ENCODE measurements around the gene CBLL1.

DNA sequence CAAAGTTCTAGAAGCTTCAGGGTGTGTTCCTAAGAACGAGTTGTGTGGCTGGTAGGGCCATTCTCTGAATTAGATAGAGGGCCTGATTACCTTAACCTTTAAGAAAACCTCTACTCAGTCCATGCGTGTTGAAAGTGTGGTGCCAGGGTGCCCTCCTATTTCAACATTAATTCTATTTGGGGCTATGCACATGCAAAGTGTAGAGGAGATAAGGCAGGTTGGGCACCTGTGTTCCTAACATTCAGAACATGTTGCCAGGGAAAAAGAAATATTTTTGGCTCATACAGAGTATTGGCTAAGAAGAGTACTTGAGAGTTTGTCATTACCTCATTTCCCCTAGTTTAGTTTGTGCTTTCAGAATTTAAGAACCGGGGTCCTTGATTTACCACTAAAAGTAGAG is 38.4 kb downstream of the CBLL1 start:
- TF ChIP-seq POLR2A (IDR thresholded peaks at IDR 0.05): no peak
- TF ChIP-seq, protein P1, sequence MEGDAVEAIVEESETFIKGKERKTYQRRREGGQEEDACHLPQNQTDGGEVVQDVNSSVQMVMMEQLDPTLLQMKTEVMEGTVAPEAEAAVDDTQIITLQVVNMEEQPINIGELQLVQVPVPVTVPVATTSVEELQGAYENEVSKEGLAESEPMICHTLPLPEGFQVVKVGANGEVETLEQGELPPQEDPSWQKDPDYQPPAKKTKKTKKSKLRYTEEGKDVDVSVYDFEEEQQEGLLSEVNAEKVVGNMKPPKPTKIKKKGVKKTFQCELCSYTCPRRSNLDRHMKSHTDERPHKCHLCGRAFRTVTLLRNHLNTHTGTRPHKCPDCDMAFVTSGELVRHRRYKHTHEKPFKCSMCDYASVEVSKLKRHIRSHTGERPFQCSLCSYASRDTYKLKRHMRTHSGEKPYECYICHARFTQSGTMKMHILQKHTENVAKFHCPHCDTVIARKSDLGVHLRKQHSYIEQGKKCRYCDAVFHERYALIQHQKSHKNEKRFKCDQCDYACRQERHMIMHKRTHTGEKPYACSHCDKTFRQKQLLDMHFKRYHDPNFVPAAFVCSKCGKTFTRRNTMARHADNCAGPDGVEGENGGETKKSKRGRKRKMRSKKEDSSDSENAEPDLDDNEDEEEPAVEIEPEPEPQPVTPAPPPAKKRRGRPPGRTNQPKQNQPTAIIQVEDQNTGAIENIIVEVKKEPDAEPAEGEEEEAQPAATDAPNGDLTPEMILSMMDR (IDR thresholded peaks at IDR 0.05): no peak
